GM12873 (cell line): ENCODE results near the gene RBFOX2.

Experiments
- CTCF ChIP-seq: IDR thresholded peaks from 2 replicates; pipeline ENCODE4 v1.5.1; 2012; ENCODE audit warnings: low read depth, mild to moderate bottlenecking, moderate library complexity, low read length, control low read depth; ENCODE audit not compliant: insufficient read depth; ENCODE audit errors: missing control alignments

RBFOX2 gene

GRCh38 chr22:36067235-36067558, 38.6 kb upstream of the RBFOX2 start:
- TF ChIP-seq CTCF = no peak

- TF ChIP-seq CTCF = peak; percentile 85
Observed at GRCh38 chr22:36065775-36066544, 37.3 kb upstream of the RBFOX2 start.

- no peak for TF ChIP-seq CTCF
Observed at GRCh38 chr22:36065462-36065774, 36.8 kb upstream of the RBFOX2 start.

GRCh38 chr22:36064358-36064757, 35.7 kb upstream of the RBFOX2 start:
- TF ChIP-seq CTCF = no peak

- TF ChIP-seq CTCF = no peak
Observed at GRCh38 chr22:36056980-36057379, 28.4 kb upstream of the RBFOX2 start.

GRCh38 chr22:36055376-36056295, 27.0 kb upstream of the RBFOX2 start:
- no peak for TF ChIP-seq CTCF
